H1 (cell line): ENCODE data around the gene LIPG. TPM values are rescaled to one million over a fixed set of nuclear protein-coding genes. Genes with fewer than 3 reads are reported as not detected.

Experiments
- CTCF ChIA-PET: fragments of 300-600 bp; sonication (Branson Sonifier 250); formaldehyde crosslinking; loops from one replicate; lab custom pipeline; 2021; ENCODE audit not compliant: partially characterized antibody; lab: Charles Lee
- POLR2A ChIA-PET: fragments of 300-600 bp; sonication (Branson Sonifier 250); formaldehyde crosslinking; loops from one replicate; lab custom pipeline; 2021; ENCODE audit warnings: inconsistent platforms; ENCODE audit not compliant: partially characterized antibody; lab: Charles Lee
- DNase-seq, 2 experiments: peaks; one replicate each; pipeline versions ENCODE4 v3.0.0 to v3.0.0-alpha.2; 2010 to 2022; ENCODE audit warnings: low spot score in 2 of 2, low read depth in 1 of 2, mixed read lengths in 1 of 2
- FAIRE-seq: peaks from 2 replicates; lab custom pipeline; 2011; peaks lifted over from hg19 to GRCh38; lab: Jason Lieb, UNC
- H2AFZ ChIP-seq: 2 replicates; pipeline ENCODE4 v1.8.1; 2012; ENCODE audit warnings: low read length, inconsistent platforms
- H2AK5ac ChIP-seq: 2 replicates; pipeline ENCODE4 v1.6.1; 2013; ENCODE audit warnings: low read depth, low read length
- H2BK120ac ChIP-seq: replicated peaks from 2 replicates; pipeline ENCODE3; 2013; ENCODE audit warnings: low read depth, low read length, inconsistent platforms
- H2BK12ac ChIP-seq: 2 replicates; pipeline ENCODE4 v1.6.1; 2013; ENCODE audit warnings: low read depth, low read length
- H2BK15ac ChIP-seq: 2 replicates; pipeline ENCODE4 v1.6.1; 2013; ENCODE audit warnings: low read length
- H2BK20ac ChIP-seq: 2 replicates; pipeline ENCODE4 v1.6.1; 2013; ENCODE audit warnings: low read length
- H2BK5ac ChIP-seq: 2 replicates; pipeline ENCODE4 v1.6.1; 2013; ENCODE audit warnings: low read depth, low read length
- H3K14ac ChIP-seq: 2 replicates; pipeline ENCODE4 v1.6.1; 2013; ENCODE audit warnings: inconsistent platforms; ENCODE audit not compliant: insufficient read length
- H3K18ac ChIP-seq: 2 replicates; pipeline ENCODE4 v1.6.1; 2013; ENCODE audit warnings: low read length; ENCODE audit errors: extremely low read depth
- H3K23ac ChIP-seq: 2 replicates; pipeline ENCODE4 v1.6.1; 2013; ENCODE audit warnings: inconsistent platforms; ENCODE audit not compliant: insufficient read length
- H3K23me2 ChIP-seq: 2 replicates; pipeline ENCODE4 v1.6.1; 2013; ENCODE audit warnings: low read depth, low read length
- H3K27ac ChIP-seq: 2 replicates; pipeline ENCODE4 v1.6.1; 2011; ENCODE audit warnings: low read depth, low read length, inconsistent platforms
- H3K27me3 ChIP-seq, 4 experiments: replicated peaks in 1 of 4; 1 replicate in 1 of 4; 2 replicates in 3 of 4; pipeline versions ENCODE4 v1.6.1 to v1.8.1; 2011 to 2013; ENCODE audit warnings: low read length in 3 of 4, mild to moderate bottlenecking in 3 of 4, inconsistent platforms in 2 of 4, mixed read lengths in 2 of 4, moderate library complexity in 1 of 4; ENCODE audit not compliant: control insufficient read depth in 3 of 4, insufficient read depth in 3 of 4; ENCODE audit errors: extremely low read depth in 1 of 4
- H3K36me3 ChIP-seq, 4 experiments: 2 replicates each; pipeline versions ENCODE4 v1.6.1 to v1.8.1; 2011 to 2013; ENCODE audit warnings: mild to moderate bottlenecking in 4 of 4, low read length in 3 of 4, moderate library complexity in 2 of 4, control low read depth in 1 of 4, inconsistent platforms in 1 of 4; ENCODE audit not compliant: insufficient read depth in 4 of 4, control insufficient read depth in 2 of 4
- H3K4ac ChIP-seq: replicated peaks from 2 replicates; pipeline ENCODE3; 2013; ENCODE audit warnings: low read length, low read depth, mixed read lengths, inconsistent platforms; ENCODE audit not compliant: insufficient read length
- H3K4me1 ChIP-seq, 4 experiments: replicated peaks in 1 of 4; 1 replicate in 1 of 4; 2 replicates in 3 of 4; pipeline versions ENCODE4 v1.6.1 to v1.8.1; 2011 to 2013; ENCODE audit warnings: low read length in 3 of 4, inconsistent platforms in 2 of 4, mixed read lengths in 1 of 4; ENCODE audit not compliant: insufficient read depth in 4 of 4, control insufficient read depth in 3 of 4
- H3K4me2 ChIP-seq, 2 experiments: 2 replicates each; pipeline versions ENCODE4 v1.6.1 to v1.8.1; 2011 to 2013; ENCODE audit warnings: low read depth in 2 of 2, low read length in 2 of 2, control low read depth in 1 of 2, inconsistent platforms in 1 of 2, mild to moderate bottlenecking in 1 of 2; ENCODE audit not compliant: insufficient read depth in 1 of 2
- H3K4me3 ChIP-seq, 4 experiments: fragments of 200-600, 300-600 bp in 1 of 4; sonication (generic), shearing (Covaris generic), sonication (Bioruptor Twin) in 1 of 4; 2 replicates each; pipeline versions ENCODE4 v1.5.1 to v1.8.1; 2011 to 2016; ENCODE audit warnings: low read length in 4 of 4, low read depth in 3 of 4, control low read depth in 2 of 4, inconsistent platforms in 2 of 4, mild to moderate bottlenecking in 2 of 4, mixed read lengths in 1 of 4, moderate library complexity in 1 of 4; ENCODE audit not compliant: insufficient read depth in 2 of 4; ENCODE audit errors: extremely low read depth in 1 of 4
- H3K56ac ChIP-seq: replicated peaks from 2 replicates; pipeline ENCODE3; 2013; ENCODE audit warnings: low read depth, mild to moderate bottlenecking, mixed read lengths, low read length, inconsistent platforms; ENCODE audit not compliant: insufficient read length
- H3K79me1 ChIP-seq: 2 replicates; pipeline ENCODE4 v1.6.1; 2013; ENCODE audit warnings: low read depth, low read length, control low read depth
- H3K79me2 ChIP-seq, 2 experiments: 2 replicates each; pipeline versions ENCODE4 v1.6.1 to v1.8.1; 2012 to 2013; ENCODE audit warnings: low read length in 2 of 2, mild to moderate bottlenecking in 2 of 2, inconsistent platforms in 1 of 2; ENCODE audit not compliant: insufficient read depth in 2 of 2, control insufficient read depth in 1 of 2
- H3K9ac ChIP-seq, 4 experiments: replicated peaks in 1 of 4; 1 replicate in 1 of 4; 2 replicates in 3 of 4; pipeline versions ENCODE4 v1.6.1 to v1.8.1; 2011 to 2013; ENCODE audit warnings: low read depth in 3 of 4, low read length in 3 of 4, control low read depth in 2 of 4, mild to moderate bottlenecking in 2 of 4, moderate library complexity in 2 of 4, inconsistent platforms in 1 of 4; ENCODE audit errors: extremely low read depth in 1 of 4
- H3K9me3 ChIP-seq, 2 experiments: 2 replicates each; pipeline versions ENCODE4 v1.6.1 to v1.8.1; 2012 to 2013; ENCODE audit warnings: mild to moderate bottlenecking in 2 of 2, moderate library complexity in 2 of 2, control low read depth in 1 of 2, inconsistent platforms in 1 of 2, low read depth in 1 of 2, low read length in 1 of 2, mixed read lengths in 1 of 2; ENCODE audit not compliant: insufficient read depth in 2 of 2
- H4K20me1 ChIP-seq, 2 experiments: replicated peaks in 1 of 2; 2 replicates each; pipeline versions ENCODE3 to v1.8.1; 2011 to 2013; ENCODE audit warnings: inconsistent platforms in 2 of 2, low read length in 2 of 2, mild to moderate bottlenecking in 1 of 2; ENCODE audit not compliant: insufficient read depth in 2 of 2, control insufficient read depth in 1 of 2
- H4K5ac ChIP-seq: 2 replicates; pipeline ENCODE4 v1.6.1; 2013; ENCODE audit warnings: low read length, low read depth, mixed read lengths, inconsistent platforms; ENCODE audit not compliant: insufficient read length
- H4K8ac ChIP-seq: 2 replicates; pipeline ENCODE4 v1.8.0; 2013; ENCODE audit warnings: mild to moderate bottlenecking, moderate library complexity, low read length, inconsistent platforms; ENCODE audit not compliant: insufficient read depth; ENCODE audit errors: extremely low read depth
- H4K91ac ChIP-seq: replicated peaks from 2 replicates; pipeline ENCODE3; 2013; ENCODE audit warnings: low read length, mixed read lengths, inconsistent platforms; ENCODE audit not compliant: insufficient read length
- CREB1 ChIP-seq: IDR thresholded peaks from 2 replicates; pipeline ENCODE4 v1.6.1; 2012; ENCODE audit warnings: inconsistent platforms
- EZH2 ChIP-seq: fragments of 200-600 bp; sonication (generic); IDR thresholded peaks from 2 replicates; pipeline ENCODE4 v1.7.1; 2012; ENCODE audit warnings: low read depth, mild to moderate bottlenecking, moderate library complexity, low read length, inconsistent platforms; ENCODE audit not compliant: severe bottlenecking
- MAFK ChIP-seq: IDR thresholded peaks from 2 replicates; pipeline ENCODE4 v1.6.1; 2012; ENCODE audit warnings: low read depth, mild to moderate bottlenecking, improper control_type of control experiment, low read length
- NANOG ChIP-seq: IDR thresholded peaks from 2 replicates; pipeline ENCODE4 v1.6.1; 2011; ENCODE audit warnings: low read length, low read depth, mild to moderate bottlenecking, inconsistent platforms; ENCODE audit not compliant: insufficient read depth, poor library complexity, severe bottlenecking
- POLR2A ChIP-seq, 2 experiments: IDR thresholded peaks; 1 replicate in 1 of 2; 2 replicates in 1 of 2; pipeline ENCODE4 v1.6.1; 2011; ENCODE audit warnings: low read depth in 2 of 2, low read length in 2 of 2, mild to moderate bottlenecking in 2 of 2; ENCODE audit errors: control extremely low read depth in 1 of 2
- SIRT6 ChIP-seq: IDR thresholded peaks from one replicate; pipeline ENCODE4 v1.7.1; 2012; ENCODE audit warnings: low read length, inconsistent platforms
- WGBS, 2 experiments: shearing (Covaris generic) in 1 of 2; methylation state at CpG; one replicate each; pipeline versions ENCODE4 v1.1.6 to v1.1.7; 2013 to 2015; ENCODE audit warnings: low lambda C conversion rate in 2 of 2, mixed read lengths in 2 of 2, inconsistent platforms in 1 of 2, low coverage in 1 of 2, missing lambda C conversion rate in 1 of 2; ENCODE audit not compliant: insufficient replicate concordance in 2 of 2, insufficient coverage in 1 of 2, insufficient read length in 1 of 2; ENCODE audit errors: extremely low coverage in 1 of 2, missing lambda C conversion rate in 1 of 2; 5-methylcytosine and 5-hydroxymethylcytosine counted together
- polyA plus RNA-seq, 7 experiments: library from polyadenylated mRNA; depleted of rRNA in 3 of 7; stranded (reverse) in 5 of 7; unstranded in 2 of 7; fragments of >200 nt in 5 of 7; fragments of 200-250 nt in 2 of 7; gene quantifications; 1 replicate in 5 of 7; 2 replicates in 1 of 7; 4 replicates in 1 of 7; pipeline versions ENCODE4 v1.2.1 to v1.2.3, GENCODE V29; 2011 to 2013; ENCODE audit warnings: missing spikeins in 2 of 7, mixed read lengths in 2 of 7
- total RNA-seq: library from RNA; stranded (reverse); fragmentation: NEBNext Ultra II Directional; extraction: Animal tissue kit (Norgen Biotek cat#: 25700); gene quantifications from 2 replicates; pipeline ENCODE4 v1.2.1, GENCODE V29; 2021
- TF ChIP-seq, protein P1 (sequence below): IDR thresholded peaks from 2 replicates; pipeline ENCODE4 v1.6.1; 2012; ENCODE audit warnings: inconsistent platforms

LIPG gene
- total and polyA plus RNA-seq, 2 of the 8 experiments (the other 6 are each of a cell fraction or from before 2014, with no cell fraction given), result 9.2 to 9.8 TPM

DNA sequence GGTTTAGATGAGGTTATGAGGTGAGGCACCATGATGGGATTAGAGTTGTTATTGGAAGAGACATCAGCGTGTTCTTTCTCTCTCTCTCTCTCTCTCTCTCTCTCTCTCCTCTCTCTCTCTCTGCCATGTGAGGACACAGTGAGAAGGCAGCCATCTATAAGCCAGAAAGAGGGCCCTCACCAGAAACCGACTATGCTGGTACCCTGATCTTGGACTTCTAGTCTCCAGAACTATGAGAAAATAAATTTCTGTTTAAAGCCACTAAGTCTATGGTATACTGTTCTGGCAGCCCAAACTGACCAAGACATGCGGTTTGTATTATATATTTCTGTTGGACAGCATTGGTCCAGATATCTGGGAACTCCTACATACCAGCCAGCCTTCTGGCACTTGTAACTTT is 3.5 kb upstream of the LIPG start:
- no peak overlapping the region for H3K9ac ChIP-seq
- CTCF ChIA-PET, result interaction anchor here (0.6 to 3.6 kb wide), 11 partner anchors 34 to 301 kb away, joined by 3 to 24 read pairs (median 7); no protein-coding TSS in a partner anchor
- H3K4me3 ChIP-seq, result no peak overlapping the region
- TF ChIP-seq POLR2A (IDR thresholded peaks at IDR 0.05; ENCODE audit: control extremely low read depth in 1 of 2, low read depth in 2 of 2, low read length in 2 of 2) (no peak), EZH2 (no peak), MAFK (no peak), SIRT6 (no peak), CREB1 (no peak), NANOG (no peak)
- TF ChIP-seq, protein P1, sequence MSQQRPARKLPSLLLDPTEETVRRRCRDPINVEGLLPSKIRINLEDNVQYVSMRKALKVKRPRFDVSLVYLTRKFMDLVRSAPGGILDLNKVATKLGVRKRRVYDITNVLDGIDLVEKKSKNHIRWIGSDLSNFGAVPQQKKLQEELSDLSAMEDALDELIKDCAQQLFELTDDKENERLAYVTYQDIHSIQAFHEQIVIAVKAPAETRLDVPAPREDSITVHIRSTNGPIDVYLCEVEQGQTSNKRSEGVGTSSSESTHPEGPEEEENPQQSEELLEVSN, result no peak

More for the DNA sequence above, 3.5 kb upstream of the LIPG start:
- H3K27ac ChIP-seq, result no peak overlapping the region
- H4K8ac ChIP-seq, result no peak overlapping the region
- no peaks in the 10 kb centered on the region for H3K79me1 ChIP-seq
- H3K14ac ChIP-seq, result no peak overlapping the region
- no peak overlapping the region for H2BK20ac ChIP-seq
- no peak overlapping the region for H2BK12ac ChIP-seq
- no peak overlapping the region for H2BK120ac ChIP-seq
- no peak overlapping the region for H3K56ac ChIP-seq
- WGBS, 2 experiments, result 84% methylated on average over 2 of the region's 3 CpGs; no CpG with 5 or more reads in 1 of the 2 experiments
- H3K4me1 ChIP-seq, result peaks cover 3 to 6% (median 4%) of the 10 kb centered on the region in 4 experiments
- H2BK15ac ChIP-seq, result no peak overlapping the region
- H3K36me3 ChIP-seq, result no peaks in the 10 kb centered on the region
- no peak overlapping the region for H4K5ac ChIP-seq
- H4K91ac ChIP-seq, result no peak overlapping the region
- no peak overlapping the region for H3K23ac ChIP-seq
- no peak for DNase-seq
- FAIRE-seq, result no peak
- H2AFZ ChIP-seq, result no peak overlapping the region
- H4K20me1 ChIP-seq, result peaks cover 5 to 10% of the 10 kb centered on the region in 2 experiments
- no peak overlapping the region for H2AK5ac ChIP-seq
- no peak overlapping the region for H3K18ac ChIP-seq
- POLR2A ChIA-PET, result interaction anchor here (0.7 to 2.2 kb wide), 2 partner anchors 71 to 201 kb away, joined by 3 to 4 read pairs; partner anchors contain the start of gene C18orf32
- peaks cover 0 to 6% of the 10 kb centered on the region in 2 experiments; a peak in 2 of 4 replicates for H3K79me2 ChIP-seq
- no peak overlapping the region for H2BK5ac ChIP-seq
- H3K4ac ChIP-seq, result no peak overlapping the region
- H3K23me2 ChIP-seq, result peaks cover 23% of the 10 kb centered on the region
- no peak overlapping the region for H3K4me2 ChIP-seq
- peaks cover under 1 to 8% of the 10 kb centered on the region in 2 experiments; a peak in 2 of 4 replicates for H3K9me3 ChIP-seq
- H3K27me3 ChIP-seq, result peaks cover 0 to 27% (median 17%) of the 10 kb centered on the region in 4 experiments; a peak in 6 of 7 replicates
